ENCODE measurements around the gene RPL10.

DNA sequence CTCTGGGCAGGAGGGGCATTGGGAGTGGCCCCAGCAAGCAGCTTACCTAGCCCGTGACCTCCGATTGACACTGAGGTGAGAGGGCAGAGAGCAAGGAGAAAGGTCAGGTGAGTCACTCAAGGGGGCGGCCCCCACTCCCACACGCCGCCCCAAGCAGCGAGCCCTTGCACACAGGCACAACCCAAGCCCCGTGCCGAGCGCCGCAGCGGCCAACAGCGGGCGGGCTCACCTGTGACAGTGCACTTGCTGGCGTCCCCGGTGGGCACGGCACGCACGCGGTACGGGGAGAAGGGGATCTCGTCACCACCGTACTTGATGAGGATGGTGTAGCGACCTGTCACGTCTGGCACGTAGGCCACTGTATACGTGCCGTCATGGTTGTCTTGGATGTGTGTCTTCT lies 41.0 kb upstream of the RPL10 start:
- TF ChIP-seq POLR2AphosphoS5 (IDR thresholded peaks at IDR 0.05; ENCODE audit: low read depth, low read length): peak; percentile 76
- TF ChIP-seq TAF1 (IDR thresholded peaks at IDR 0.05; ENCODE audit: low read depth, low read length): no peak
- TF ChIP-seq CEBPB (IDR thresholded peaks at IDR 0.05; ENCODE audit: low read depth, low read length): no peak
- TF ChIP-seq BRCA1 (IDR thresholded peaks at IDR 0.05; ENCODE audit: low read depth, low read length): no peak
- no peak for TF ChIP-seq USF2 (IDR thresholded peaks at IDR 0.05; ENCODE audit: low read length)
- TF ChIP-seq EP300 (IDR thresholded peaks at IDR 0.05; ENCODE audit: borderline replicate concordance in 1 of 2, low read depth in 2 of 2, low read length in 2 of 2): no peak
- no peak for TF ChIP-seq CTCF (IDR thresholded peaks at IDR 0.05; ENCODE audit: control extremely low read depth in 1 of 3, insufficient read depth in 1 of 3, low read depth in 1 of 3, low read length in 3 of 3)
- no peak for TF ChIP-seq JUN (IDR thresholded peaks at IDR 0.05; ENCODE audit: low read depth, low read length)
- TF ChIP-seq MAFK (IDR thresholded peaks at IDR 0.05; ENCODE audit: low read depth, low read length): no peak
- no peak for TF ChIP-seq EZH2 (IDR thresholded peaks at IDR 0.05; ENCODE audit: low read depth, low read length, severe bottlenecking)
- TF ChIP-seq, protein P1, sequence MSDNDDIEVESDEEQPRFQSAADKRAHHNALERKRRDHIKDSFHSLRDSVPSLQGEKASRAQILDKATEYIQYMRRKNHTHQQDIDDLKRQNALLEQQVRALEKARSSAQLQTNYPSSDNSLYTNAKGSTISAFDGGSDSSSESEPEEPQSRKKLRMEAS (IDR thresholded peaks at IDR 0.05): no peak
- no peak for TF ChIP-seq SIX5 (IDR thresholded peaks at IDR 0.05; ENCODE audit: low read depth, low read length)
